Lower leg skin (tissue), 4 donors: ENCODE measurements around the gene PROM2. TPM values are rescaled to one million over a fixed set of nuclear protein-coding genes. Genes with fewer than 3 reads are reported as not detected.

ENCODE experiments used
- DNase-seq, 2 donors: peaks; one replicate each; pipeline ENCODE4 v3.0.0-alpha.2; 2019; ENCODE audit warnings: low spot score in 2 of 2
- H3K4me3 ChIP-seq: fragments of 200-600 bp; sonication (generic); 2 replicates; pipeline ENCODE4 v1.5.1; 2017; ENCODE audit warnings: mild to moderate bottlenecking, low read depth; ENCODE audit not compliant: poor library complexity, severe bottlenecking
- CTCF ChIP-seq, 3 donors: fragments of 450-650 bp; IDR thresholded peaks; one replicate each; pipeline ENCODE4 v1.5.1; 2016; ENCODE audit warnings: antibody characterized with exemption in 3 of 3, mild to moderate bottlenecking in 3 of 3, moderate library complexity in 2 of 3
- POLR2A ChIP-seq, 2 donors: fragments of 450-650 bp; IDR thresholded peaks; one replicate each; pipeline ENCODE4 v1.6.1; 2016 to 2017; ENCODE audit warnings: antibody characterized with exemption in 2 of 2, mild to moderate bottlenecking in 1 of 2, moderate library complexity in 1 of 2
- WGBS, 2 donors: methylation state at CpG; one replicate each; pipeline ENCODE4 v1.1.5; 2018; 5-methylcytosine and 5-hydroxymethylcytosine counted together
- intact Hi-C: fragments of 100-400 bp; cut with DNase I; formaldehyde crosslinking; loops from one replicate; pipeline ENCODE4 v1.15.0; 2023; ENCODE audit warnings: low total_unique reads
- total RNA-seq, 4 donors: library from RNA; depleted of rRNA; stranded (reverse); fragments of >200 nt; gene quantifications; one replicate each; pipeline ENCODE4 v1.1.0, GENCODE V29; 2016

Gene PROM2
- total RNA-seq, 4 donors from 2014 or later = 87.0 to 272 (median 98.0) TPM

GRCh38 chr2:95310651-95311050 lies 36.4 kb downstream of the PROM2 start:
- intact Hi-C loops = loop anchor here (10.0 kb wide), 1 partner anchor 76 kb away; no protein-coding TSS in a partner anchor
- H3K4me3 ChIP-seq = no peak overlapping the region
- WGBS, 2 donors = 33 to 38% methylated on average over 2 to 4 of the region's 4 CpGs
- TF ChIP-seq CTCF (IDR thresholded peaks at IDR 0.05) = no peak
- DNase-seq = no peak

GRCh38 chr2:95311815-95312542 lies 37.7 kb downstream of the PROM2 start:
- no peak for DNase-seq
- intact Hi-C loops = loop anchor here (10.0 kb wide), 1 partner anchor 77 kb away; no protein-coding TSS in a partner anchor
- WGBS, 2 donors = 78 to 84% methylated on average over 25 to 26 of the region's 26 CpGs

GRCh38 chr2:95312543-95313201 lies 38.4 kb downstream of the PROM2 start:
- 88 to 93% methylated on average over 24 of the region's 24 CpGs for WGBS, 2 donors
- H3K4me3 ChIP-seq = no peak overlapping the region
- DNase-seq = no peak
- intact Hi-C loops = loop anchor here (10.0 kb wide), 1 partner anchor 78 kb away; no protein-coding TSS in a partner anchor
- TF ChIP-seq CTCF (IDR thresholded peaks at IDR 0.05) = no peak
- no peak for TF ChIP-seq POLR2A (IDR thresholded peaks at IDR 0.05)

More at GRCh38 chr2:95311815-95312542, 37.7 kb downstream of the PROM2 start:
- H3K4me3 ChIP-seq = no peak overlapping the region
- TF ChIP-seq CTCF (IDR thresholded peaks at IDR 0.05) (no peak), POLR2A (IDR thresholded peaks at IDR 0.05) (no peak)

GRCh38 chr2:95313296-95314131 lies 39.3 kb downstream of the PROM2 start:
- no peak for TF ChIP-seq CTCF (IDR thresholded peaks at IDR 0.05)
- no peak for TF ChIP-seq POLR2A (IDR thresholded peaks at IDR 0.05)
- DNase-seq = no peak
- intact Hi-C loops = loop anchor here (10.0 kb wide), 1 partner anchor 79 kb away; no protein-coding TSS in a partner anchor

GRCh38 chr2:95314598-95314963 lies 40.3 kb downstream of the PROM2 start:
- H3K4me3 ChIP-seq = no peak overlapping the region
- 55 to 79% methylated on average over 4 to 11 of the region's 11 CpGs for WGBS, 2 donors
- TF ChIP-seq POLR2A (IDR thresholded peaks at IDR 0.05) (no peak), CTCF (IDR thresholded peaks at IDR 0.05) (no peak)
- intact Hi-C loops = loop anchor here (10.0 kb wide), 1 partner anchor 80 kb away; no protein-coding TSS in a partner anchor
- no peak for DNase-seq

More at GRCh38 chr2:95313296-95314131, 39.3 kb downstream of the PROM2 start:
- 71 to 77% methylated on average over 15 to 16 of the region's 16 CpGs for WGBS, 2 donors
- H3K4me3 ChIP-seq = no peak overlapping the region
